Activated naive CD4-positive, alpha-beta T cell treated with Interleukin-2 at 50 U/mL for 16 hours (primary cell): Measurements from ENCODE around the gene KCNJ6.

Experiments used
- DNase-seq: peaks from one replicate; pipeline ENCODE4 v3.0.0-alpha.2; 2020

Gene KCNJ6

GRCh38 chr21:37904856-37905255 lies 11.4 kb downstream of the KCNJ6 start:
- no peak for DNase-seq

- no peak for DNase-seq
These were observed 12.9 kb downstream of the KCNJ6 start for GRCh38 chr21:37903396-37903795.

GRCh38 chr21:37899146-37899545 lies 17.1 kb downstream of the KCNJ6 start:
- DNase-seq = no peak

GRCh38 chr21:37896788-37897187 lies 19.5 kb downstream of the KCNJ6 start:
- no peak for DNase-seq

GRCh38 chr21:37891972-37892371 lies 24.3 kb downstream of the KCNJ6 start:
- no peak for DNase-seq

- no peak for DNase-seq
These were observed 27.6 kb downstream of the KCNJ6 start for GRCh38 chr21:37888659-37889058.

GRCh38 chr21:37886726-37887299 lies 29.4 kb downstream of the KCNJ6 start:
- no peak for DNase-seq

GRCh38 chr21:37886120-37886519 lies 30.1 kb downstream of the KCNJ6 start:
- DNase-seq = no peak

- DNase-seq = no peak
These were observed 37.2 kb downstream of the KCNJ6 start for GRCh38 chr21:37878946-37879660.

- DNase-seq = no peak
These were observed 38.2 kb downstream of the KCNJ6 start for GRCh38 chr21:37877888-37878684.

- DNase-seq = no peak
These were observed 39.1 kb downstream of the KCNJ6 start for GRCh38 chr21:37877171-37877570.

GRCh38 chr21:37876561-37876960 lies 39.7 kb downstream of the KCNJ6 start:
- no peak for DNase-seq

- no peak for DNase-seq
These were observed 41.1 kb downstream of the KCNJ6 start for GRCh38 chr21:37874904-37875780.

- DNase-seq = no peak
These were observed 41.8 kb downstream of the KCNJ6 start for GRCh38 chr21:37874481-37874880.

GRCh38 chr21:37873655-37874054 lies 42.6 kb downstream of the KCNJ6 start:
- no peak for DNase-seq

- DNase-seq = no peak
These were observed 45.0 kb downstream of the KCNJ6 start for GRCh38 chr21:37871121-37871862.

- DNase-seq = no peak
These were observed 46.0 kb downstream of the KCNJ6 start for GRCh38 chr21:37870221-37870620.

GRCh38 chr21:37869661-37870060 lies 46.6 kb downstream of the KCNJ6 start:
- DNase-seq = no peak

GRCh38 chr21:37868446-37869295 lies 47.6 kb downstream of the KCNJ6 start:
- DNase-seq = no peak

- no peak for DNase-seq
These were observed 50.2 kb downstream of the KCNJ6 start for GRCh38 chr21:37866027-37866426.

GRCh38 chr21:37865156-37865555 lies 51.1 kb downstream of the KCNJ6 start:
- no peak for DNase-seq
